Activated CD4-positive, alpha-beta memory T cell treated with anti-CD3 and anti-CD28 coated beads, Interleukin-2, amount 10 ng/mL, durations not matched to agents 7 days and 5 days (primary cell): ENCODE results near the gene LBR. TPM values are rescaled to one million over a fixed set of nuclear protein-coding genes. Genes with fewer than 3 reads are reported as not detected.

Source experiments
- total RNA-seq, 2 experiments: library from RNA; stranded (reverse); gene quantifications; one replicate each; pipeline ENCODE4 v1.2.3, GENCODE V29; 2021

LBR gene
- total RNA-seq, 2 experiments from 2014 or later, result 251 to 259 TPM

Other genes starting within 250 kb of the LBR start
- gene ENAH, start 225.1 kb upstream of the LBR start, total RNA-seq, result not detected